GM18858 (cell line): ENCODE results near the gene DPH3.

Experiments used
- ATAC-seq: cut with Tn5 transposase; IDR thresholded peaks from one replicate; pipeline ENCODE4 v1.9.1; 2021; ENCODE audit not compliant: unreplicated experiment

DPH3 gene

GRCh38 chr3:16236856-16237393 lies 27.8 kb downstream of the DPH3 start:
- no peak for ATAC-seq

GRCh38 chr3:16236030-16236639 lies 28.6 kb downstream of the DPH3 start:
- ATAC-seq = no peak

- no peak for ATAC-seq
These were observed 30.5 kb downstream of the DPH3 start for GRCh38 chr3:16234281-16234680.

GRCh38 chr3:16233806-16234205 lies 30.9 kb downstream of the DPH3 start:
- no peak for ATAC-seq

- ATAC-seq = no peak
These were observed 32.8 kb downstream of the DPH3 start for GRCh38 chr3:16231983-16232382.

GRCh38 chr3:16229681-16230080 lies 35.1 kb downstream of the DPH3 start:
- no peak for ATAC-seq

GRCh38 chr3:16227566-16227965 lies 37.2 kb downstream of the DPH3 start:
- no peak for ATAC-seq

- ATAC-seq = no peak
These were observed 40.4 kb downstream of the DPH3 start for GRCh38 chr3:16224325-16224724.

- ATAC-seq = no peak
These were observed 42.2 kb downstream of the DPH3 start for GRCh38 chr3:16222547-16222946.

GRCh38 chr3:16221990-16222389 lies 42.8 kb downstream of the DPH3 start:
- ATAC-seq = no peak

GRCh38 chr3:16219777-16220176 lies 45.0 kb downstream of the DPH3 start:
- ATAC-seq = no peak

GRCh38 chr3:16216373-16216935 lies 48.3 kb downstream of the DPH3 start:
- no peak for ATAC-seq

GRCh38 chr3:16214366-16214765 lies 50.4 kb downstream of the DPH3 start:
- ATAC-seq = no peak

GRCh38 chr3:16211176-16211904 lies 53.4 kb downstream of the DPH3 start:
- no peak for ATAC-seq
